H9 (cell line): ENCODE results near the gene PPP1R14B. TPM values are rescaled to one million over a fixed set of nuclear protein-coding genes. Genes with fewer than 3 reads are reported as not detected.

ENCODE experiments used
- DNase-seq: peaks from one replicate; pipeline ENCODE4 v3.0.0-alpha.2; 2017
- H2AFZ ChIP-seq: one replicate; pipeline ENCODE4 v1.6.1; 2013; ENCODE audit warnings: mild to moderate bottlenecking, low read length, control low read depth, moderate library complexity
- H2AK5ac ChIP-seq: 2 replicates; pipeline ENCODE4 v1.6.1; 2013; ENCODE audit warnings: low read length, control low read depth, mixed read lengths; ENCODE audit not compliant: insufficient read length
- H2BK120ac ChIP-seq: one replicate; pipeline ENCODE4 v1.6.1; 2013; ENCODE audit warnings: low read depth, mild to moderate bottlenecking, low read length, control low read depth, inconsistent platforms; ENCODE audit not compliant: poor library complexity, severe bottlenecking
- H2BK12ac ChIP-seq: 2 replicates; pipeline ENCODE4 v1.6.1; 2013; ENCODE audit warnings: low read length, control low read depth, mixed read lengths, low read depth; ENCODE audit not compliant: insufficient read length
- H2BK15ac ChIP-seq: 2 replicates; pipeline ENCODE4 v1.6.1; 2013; ENCODE audit warnings: low read depth, low read length, control low read depth
- H2BK20ac ChIP-seq: one replicate; pipeline ENCODE4 v1.6.1; 2013; ENCODE audit warnings: low read depth, mild to moderate bottlenecking, low read length, control low read depth, inconsistent platforms; ENCODE audit not compliant: poor library complexity, severe bottlenecking
- H2BK5ac ChIP-seq: 2 replicates; pipeline ENCODE4 v1.6.1; 2013; ENCODE audit warnings: low read length, control low read depth, mixed read lengths; ENCODE audit not compliant: insufficient read length
- H3K14ac ChIP-seq: 2 replicates; pipeline ENCODE4 v1.6.1; 2013; ENCODE audit warnings: low read length, control low read depth; ENCODE audit not compliant: insufficient read depth
- H3K18ac ChIP-seq: 2 replicates; pipeline ENCODE4 v1.6.1; 2013; ENCODE audit warnings: low read depth, mild to moderate bottlenecking, mixed read lengths, low read length, control low read depth; ENCODE audit not compliant: insufficient read length
- H3K23ac ChIP-seq: 2 replicates; pipeline ENCODE4 v1.6.1; 2013; ENCODE audit warnings: low read length, control low read depth, mixed read lengths, low read depth; ENCODE audit not compliant: insufficient read length
- H3K23me2 ChIP-seq: 2 replicates; pipeline ENCODE4 v1.6.1; 2013; ENCODE audit warnings: low read depth, mild to moderate bottlenecking, mixed read lengths, low read length, control low read depth; ENCODE audit not compliant: insufficient read length, poor library complexity, severe bottlenecking
- H3K27ac ChIP-seq: 2 replicates; pipeline ENCODE4 v1.5.1; 2013; ENCODE audit warnings: low read length, control low read depth, mixed read lengths, low read depth; ENCODE audit not compliant: insufficient read length
- H3K27me3 ChIP-seq: 2 replicates; pipeline ENCODE4 v1.6.1; 2013; ENCODE audit warnings: low read length, control low read depth, inconsistent platforms; ENCODE audit not compliant: insufficient read depth
- H3K4ac ChIP-seq: 2 replicates; pipeline ENCODE4 v1.6.1; 2013; ENCODE audit warnings: low read depth, mild to moderate bottlenecking, control low read depth, inconsistent platforms, low read length, moderate library complexity
- H3K4me1 ChIP-seq: 2 replicates; pipeline ENCODE4 v1.6.1; 2013; ENCODE audit warnings: low read length, control low read depth, inconsistent platforms; ENCODE audit not compliant: insufficient read depth
- H3K4me2 ChIP-seq: 2 replicates; pipeline ENCODE4 v1.6.1; 2013; ENCODE audit warnings: low read length, control low read depth, mixed read lengths; ENCODE audit not compliant: insufficient read length, insufficient read depth
- H3K56ac ChIP-seq: 2 replicates; pipeline ENCODE4 v1.6.1; 2013; ENCODE audit warnings: low read depth, mild to moderate bottlenecking, mixed read lengths, low read length, control low read depth; ENCODE audit not compliant: insufficient read length
- H3K79me1 ChIP-seq: 2 replicates; pipeline ENCODE4 v1.6.1; 2013; ENCODE audit warnings: low read depth, mild to moderate bottlenecking, moderate library complexity, low read length, control low read depth, inconsistent platforms; ENCODE audit not compliant: insufficient read depth, poor library complexity, severe bottlenecking
- H3K79me2 ChIP-seq: 2 replicates; pipeline ENCODE4 v1.6.1; 2013; ENCODE audit warnings: low read length, control low read depth, inconsistent platforms; ENCODE audit not compliant: insufficient read depth
- H3K9ac ChIP-seq: 2 replicates; pipeline ENCODE4 v1.6.1; 2013; ENCODE audit warnings: low read length, control low read depth, mixed read lengths; ENCODE audit not compliant: insufficient read length; ENCODE audit errors: extremely low read depth
- H3K9me3 ChIP-seq: one replicate; pipeline ENCODE4 v1.6.1; 2013; ENCODE audit warnings: low read depth, low read length, inconsistent platforms; ENCODE audit not compliant: control insufficient read depth
- H3T11ph ChIP-seq: one replicate; pipeline ENCODE4 v1.6.1; 2013; ENCODE audit warnings: mild to moderate bottlenecking, low read length, control low read depth, inconsistent platforms
- H4K20me1 ChIP-seq: one replicate; pipeline ENCODE4 v1.6.1; 2013; ENCODE audit not compliant: control insufficient read depth, insufficient read length, insufficient read depth
- H4K5ac ChIP-seq: 2 replicates; pipeline ENCODE4 v1.6.1; 2013; ENCODE audit warnings: low read depth, mild to moderate bottlenecking, mixed read lengths, low read length, control low read depth; ENCODE audit not compliant: insufficient read length
- H4K8ac ChIP-seq: replicated peaks from 2 replicates; pipeline ENCODE4 v1.6.1; 2013; ENCODE audit warnings: low read length, control low read depth, mixed read lengths, low read depth; ENCODE audit not compliant: insufficient read length
- H4K91ac ChIP-seq: 2 replicates; pipeline ENCODE4 v1.6.1; 2013; ENCODE audit warnings: low read depth, mild to moderate bottlenecking, moderate library complexity, mixed read lengths, low read length, control low read depth; ENCODE audit not compliant: insufficient read length
- H3K27ac Mint-ChIP-seq, 3 experiments: 2 replicates in 2 of 3; 3 replicates in 1 of 3; pipeline ENCODE4 v1.8.0; 2020 to 2021; ENCODE audit warnings: mixed read lengths in 3 of 3, mild to moderate bottlenecking in 1 of 3, moderate library complexity in 1 of 3
- H3K27me3 Mint-ChIP-seq: 2 replicates; pipeline ENCODE4 v1.8.0; 2021; ENCODE audit warnings: low read depth, mild to moderate bottlenecking, moderate library complexity, mixed read lengths
- H3K36me3 Mint-ChIP-seq, 3 experiments: 2 replicates in 2 of 3; 3 replicates in 1 of 3; pipeline ENCODE4 v1.8.0; 2020 to 2021; ENCODE audit warnings: low read depth in 3 of 3, mixed read lengths in 3 of 3; ENCODE audit not compliant: insufficient read depth in 1 of 3
- H3K4me1 Mint-ChIP-seq, 2 experiments: 2 replicates each; pipeline ENCODE4 v1.8.0; 2020; ENCODE audit warnings: mixed read lengths in 2 of 2
- H3K4me3 Mint-ChIP-seq, 2 experiments: 2 replicates in 1 of 2; 3 replicates in 1 of 2; pipeline ENCODE4 v1.8.0; 2020 to 2021; ENCODE audit warnings: mild to moderate bottlenecking in 2 of 2, mixed read lengths in 2 of 2, moderate library complexity in 1 of 2
- H3K9me3 Mint-ChIP-seq, 2 experiments: 2 replicates in 1 of 2; 3 replicates in 1 of 2; pipeline ENCODE4 v1.8.0; 2020; ENCODE audit warnings: mild to moderate bottlenecking in 2 of 2, mixed read lengths in 2 of 2, moderate library complexity in 1 of 2
- CTCF ChIP-seq: fragments of 200-600 bp; sonication (generic); conservative IDR thresholded peaks from 3 replicates; pipeline ENCODE4 v1.8.0; 2021; ENCODE audit warnings: antibody characterized with exemption, mild to moderate bottlenecking
- WGBS: extraction: QIAGEN DNeasy Blood & Tissue Kit; methylation state at CpG from one replicate; pipeline ENCODE4 v1.1.7; 2013; ENCODE audit warnings: missing lambda C conversion rate, low lambda C conversion rate, mixed read lengths; ENCODE audit not compliant: insufficient read length; ENCODE audit errors: extremely low coverage; 5-methylcytosine and 5-hydroxymethylcytosine counted together
- total RNA-seq: library from RNA; stranded (reverse); gene quantifications from 2 replicates; pipeline ENCODE4 v1.2.1, GENCODE V29; 2021

The PPP1R14B gene
- total RNA-seq, 1 experiment from 2014 or later, result 358 TPM

GRCh38 chr11:64238999-64239398 lies 7.7 kb downstream of the PPP1R14B start:
- Histone ChIP-seq H3K4ac (no peak overlapping the region), H3K23me2 (peaks cover 12% of the 10 kb centered on the region), H4K20me1 (no peaks in the 10 kb centered on the region), H4K91ac (no peak overlapping the region), H4K8ac (no peak overlapping the region), H3K9ac (no peak overlapping the region), H2AK5ac (no peak overlapping the region), H2BK5ac (no peak overlapping the region), H3K4me2 (no peak overlapping the region), H3K14ac (no peak overlapping the region), H2BK15ac (no peak overlapping the region), H3K56ac (no peak overlapping the region), H2BK12ac (no peak overlapping the region), H2BK20ac (no peak overlapping the region), H3K23ac (no peak overlapping the region), H3K79me2 (peaks cover 2% of the 10 kb centered on the region; the same call in 1 of the 2 replicates), H3K4me1 (no peaks in the 10 kb centered on the region), H3T11ph (no peak overlapping the region), H3K18ac (no peak overlapping the region), H3K9me3 (no peaks in the 10 kb centered on the region), H3K27ac (no peak overlapping the region), H3K79me1 (no peaks in the 10 kb centered on the region), H2AFZ (no peak overlapping the region), H4K5ac (no peak overlapping the region), H2BK120ac (no peak overlapping the region), H3K27me3 (no peaks in the 10 kb centered on the region)
- Mint-ChIP-seq H3K27me3 (no peaks in the 10 kb centered on the region), H3K4me3 (peak overlapping the region in 1 of 2 experiments; percentile 26; a peak in 1 of 5 replicates), H3K9me3 (no peaks in the 10 kb centered on the region), H3K4me1 (peaks cover 28 to 30% of the 10 kb centered on the region in 2 experiments), H3K27ac (no peak overlapping the region), H3K36me3 (peaks cover 10 to 40% (median 23%) of the 10 kb centered on the region in 3 experiments)
- no peak for TF ChIP-seq CTCF
- no peak for DNase-seq
- WGBS, result no CpG with 5 or more reads among the region's 5 CpGs
